NCI-H2227 (cell line): Measurements from ENCODE around the gene NPPC.
"Not testable (repeated sequence)": the region's sequence is repeated elsewhere in the genome, so short reads cannot be mapped to it uniquely, and the experiment has no call there.

Experiments
- DNase-seq: peaks from one replicate; lab custom pipeline; 2025; ENCODE audit not compliant: unreplicated experiment; lab: John Stamatoyannopoulos, UW

The NPPC gene

GRCh38 chr2:231922311-231923009, 3.7 kb downstream of the NPPC start:
- DNase-seq, result no peak

- no peak for DNase-seq
These were observed 5.4 kb downstream of the NPPC start for GRCh38 chr2:231920795-231921194.

GRCh38 chr2:231920366-231920765, 5.8 kb downstream of the NPPC start:
- no peak for DNase-seq

DNA sequence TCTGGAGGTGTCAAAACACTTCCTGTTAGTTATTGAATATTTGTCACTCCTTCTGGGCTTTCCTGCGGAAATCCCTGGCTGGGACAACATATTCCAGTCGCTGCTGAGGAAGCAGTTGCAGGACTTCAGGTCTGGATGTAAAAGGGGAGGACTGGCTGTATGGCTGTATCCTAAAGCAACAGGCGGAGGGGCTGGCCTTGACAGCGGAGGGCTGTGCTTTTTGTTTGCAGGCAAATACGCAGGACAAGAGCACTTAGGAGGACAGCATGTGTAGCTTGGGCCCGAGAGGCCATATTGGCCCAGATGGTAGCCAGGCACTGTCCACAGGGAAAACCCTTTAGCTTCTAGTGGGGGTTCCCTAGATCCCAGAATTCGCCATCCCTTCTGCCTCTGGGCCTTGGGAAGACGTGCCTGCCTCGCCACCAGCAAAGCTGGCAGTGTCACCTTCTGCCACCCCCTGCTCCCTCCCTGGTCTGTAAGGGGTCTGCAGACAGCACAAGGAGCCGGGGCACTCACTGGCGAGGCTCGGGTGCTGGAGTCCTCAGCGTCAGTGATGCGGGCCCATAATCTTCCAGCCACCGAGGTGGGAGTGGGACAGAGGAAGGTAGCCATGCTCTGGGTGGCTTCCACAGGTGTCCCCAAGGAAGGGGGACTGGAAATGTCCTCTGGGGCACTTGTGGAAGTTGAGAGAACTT, 6.7 kb downstream of the NPPC start:
- DNase-seq, result no peak

- DNase-seq, result no peak
These were observed 7.5 kb downstream of the NPPC start for GRCh38 chr2:231918501-231919330.

GRCh38 chr2:231917280-231918066, 8.7 kb downstream of the NPPC start:
- no peak for DNase-seq

DNA sequence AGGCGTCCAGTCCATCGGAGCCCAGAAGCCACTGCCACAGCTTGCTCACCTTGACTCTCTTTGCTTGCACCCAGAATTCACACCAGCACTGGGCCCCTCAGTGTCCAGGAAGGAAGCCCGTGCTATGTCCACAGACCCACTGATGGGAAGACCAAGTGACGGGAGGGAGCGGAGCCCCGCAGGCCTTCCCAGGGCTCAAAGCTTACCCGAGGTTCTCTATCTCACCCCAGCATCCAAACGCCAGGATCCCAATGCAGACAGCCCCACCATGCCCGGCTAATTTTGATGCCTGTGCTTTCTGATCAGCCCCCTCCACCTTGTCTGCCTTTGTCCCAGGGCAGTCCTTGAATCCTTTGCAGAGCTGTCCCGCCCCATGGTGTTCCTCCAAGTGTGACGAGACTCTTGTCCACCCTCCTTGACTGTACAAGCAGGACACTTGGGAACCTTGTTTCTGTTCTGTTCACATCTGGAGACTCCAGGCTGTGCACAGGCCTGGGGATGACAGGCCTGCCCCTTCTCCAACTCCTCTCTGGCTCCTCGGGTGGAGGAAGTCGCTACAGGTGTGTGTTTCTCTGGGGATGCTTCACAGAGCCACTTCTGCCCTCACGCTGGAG, 12.0 kb downstream of the NPPC start:
- DNase-seq, result no peak

GRCh38 chr2:231911381-231911780, 14.8 kb downstream of the NPPC start:
- DNase-seq, result no peak

GRCh38 chr2:231910771-231911170, 15.4 kb downstream of the NPPC start:
- no peak for DNase-seq

- DNase-seq, result not testable (repeated sequence)
These were observed 16.0 kb downstream of the NPPC start for GRCh38 chr2:231910161-231910560.

- DNase-seq, result no peak
These were observed 16.6 kb downstream of the NPPC start for GRCh38 chr2:231909631-231910030.

DNA sequence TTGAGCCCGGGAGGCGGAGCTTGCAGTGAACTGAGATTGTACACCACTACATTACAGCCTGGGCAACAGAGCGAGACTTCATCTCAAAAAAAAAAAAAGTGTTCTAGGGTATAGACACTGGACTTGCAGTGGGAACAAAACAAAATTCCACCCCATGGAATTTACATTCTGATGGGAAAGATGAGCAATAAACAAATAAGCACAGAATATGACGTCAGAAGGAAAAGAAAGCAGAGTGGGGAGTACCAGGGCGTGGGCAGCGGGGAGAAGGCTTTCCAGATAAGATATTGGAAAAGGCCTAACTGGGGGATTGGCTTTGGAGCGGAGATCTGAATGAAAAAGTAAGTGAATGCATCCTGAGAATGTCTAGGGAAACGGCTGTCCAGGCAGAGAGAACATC, 17.6 kb downstream of the NPPC start:
- no peak for DNase-seq

DNA sequence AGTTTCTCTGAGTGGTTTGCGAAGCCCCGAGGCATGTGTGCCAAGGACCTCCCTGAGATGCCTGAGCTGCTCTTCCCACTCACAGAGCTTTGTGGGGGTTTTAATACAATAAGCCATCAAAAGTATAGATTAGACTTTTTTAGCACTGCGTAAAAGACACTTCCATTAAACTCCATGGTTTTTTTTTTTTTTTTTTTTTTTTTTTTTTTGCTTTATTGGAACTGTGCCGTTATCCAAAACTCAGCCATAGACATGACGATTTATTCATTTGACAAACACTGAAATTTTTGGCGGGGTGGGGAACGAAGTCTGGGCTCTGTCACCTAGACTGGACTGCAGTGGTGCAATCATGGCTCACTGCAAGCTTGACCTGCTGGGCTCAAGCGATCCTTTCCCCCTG, 18.4 kb downstream of the NPPC start:
- DNase-seq, result no peak

DNA sequence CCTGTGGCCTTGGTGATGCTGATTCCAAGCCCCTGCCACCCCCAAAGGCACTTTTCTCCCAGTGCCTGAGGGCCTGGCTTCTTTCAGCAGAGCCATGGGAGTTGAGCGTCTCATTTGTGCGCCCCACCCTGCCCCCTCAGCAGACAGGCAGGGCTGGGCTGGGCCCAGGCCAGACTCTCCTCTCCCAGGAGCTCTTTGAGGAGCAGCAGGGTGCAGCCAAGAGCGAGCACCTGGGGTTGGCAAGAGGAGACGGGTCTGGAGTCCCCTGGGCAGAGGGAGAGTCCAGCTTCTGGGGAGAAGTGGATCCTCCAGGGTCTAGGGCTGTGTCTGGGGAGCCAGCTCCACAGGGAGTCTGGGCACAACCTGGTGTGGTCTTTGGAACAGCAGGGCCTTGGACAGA, 21.2 kb downstream of the NPPC start:
- DNase-seq, result no peak

- DNase-seq, result no peak
These were observed 22.0 kb downstream of the NPPC start for GRCh38 chr2:231904161-231904611.

GRCh38 chr2:231902598-231902997, 23.6 kb downstream of the NPPC start:
- DNase-seq, result no peak

DNA sequence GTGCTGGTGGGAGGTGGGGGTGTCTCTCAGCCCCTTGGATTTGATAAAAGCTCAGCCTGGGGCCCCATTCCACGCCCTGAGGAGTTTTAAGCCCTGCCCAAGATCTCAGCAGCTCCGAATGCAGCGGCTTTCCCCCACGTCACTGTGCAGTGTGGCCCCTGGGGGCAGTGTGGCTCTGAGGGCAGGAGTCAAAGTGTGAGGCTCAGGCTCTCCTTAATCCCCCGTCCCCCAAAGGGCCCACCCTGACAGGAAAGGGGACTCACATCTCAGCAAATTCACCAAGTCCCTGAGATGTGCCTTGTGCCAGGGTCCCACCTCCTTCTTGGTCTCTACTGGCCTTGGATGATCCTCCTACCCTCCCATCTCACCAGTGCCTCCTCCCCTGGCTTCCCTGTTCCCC, 25.2 kb downstream of the NPPC start:
- DNase-seq, result no peak

GRCh38 chr2:231900486-231900942, 25.7 kb downstream of the NPPC start:
- no peak for DNase-seq

- DNase-seq, result no peak
These were observed 31.4 kb downstream of the NPPC start for GRCh38 chr2:231894566-231895380.

- no peak for DNase-seq
These were observed 34.7 kb downstream of the NPPC start for GRCh38 chr2:231891514-231891905.
